Fibroblast of lung (primary cell): ENCODE data around the gene ILF2. TPM values are rescaled to one million over a fixed set of nuclear protein-coding genes. Genes with fewer than 3 reads are reported as not detected.

ENCODE experiments used
- DNase-seq, 2 donors: peaks; one replicate each; pipeline versions ENCODE4 v3.0.0 to v3.0.0-alpha.2; 2010; ENCODE audit warnings: low read depth in 2 of 2
- H2AFZ ChIP-seq: 2 replicates; pipeline ENCODE4 v1.5.1; 2012; ENCODE audit warnings: low read length, control low read depth, inconsistent platforms
- H3K27ac ChIP-seq: 2 replicates; pipeline ENCODE4 v1.5.1; 2011; ENCODE audit warnings: low read length, control low read depth; ENCODE audit not compliant: insufficient read depth
- H3K27me3 ChIP-seq: 2 replicates; pipeline ENCODE4 v1.5.1; 2011; ENCODE audit warnings: mild to moderate bottlenecking, low read length; ENCODE audit not compliant: control insufficient read depth, insufficient read depth
- H3K36me3 ChIP-seq: 2 replicates; pipeline ENCODE4 v1.5.1; 2011; ENCODE audit warnings: low read length; ENCODE audit not compliant: control insufficient read depth, insufficient read depth
- H3K4me1 ChIP-seq: 2 replicates; pipeline ENCODE4 v1.5.1; 2011; ENCODE audit warnings: low read length; ENCODE audit not compliant: control insufficient read depth, insufficient read depth; ENCODE audit errors: extremely low read depth
- H3K4me2 ChIP-seq: 2 replicates; pipeline ENCODE4 v1.5.1; 2011; ENCODE audit warnings: low read length, control low read depth; ENCODE audit not compliant: insufficient read depth; ENCODE audit errors: extremely low read depth
- H3K4me3 ChIP-seq, 4 experiments: fragments of 200-600 bp in 1 of 4; sonication (generic) in 1 of 4; replicated peaks in 1 of 4; 2 replicates each; pipeline ENCODE4 v1.5.1; 2011 to 2016; ENCODE audit warnings: low read length in 4 of 4, low read depth in 3 of 4, mild to moderate bottlenecking in 3 of 4, control low read depth in 2 of 4, inconsistent platforms in 1 of 4, mixed read lengths in 1 of 4; ENCODE audit not compliant: insufficient read depth in 1 of 4; ENCODE audit errors: control extremely low read depth in 1 of 4
- H3K79me2 ChIP-seq: 2 replicates; pipeline ENCODE4 v1.5.1; 2012; ENCODE audit warnings: mild to moderate bottlenecking, low read length, inconsistent platforms; ENCODE audit not compliant: control insufficient read depth, insufficient read depth
- H3K9ac ChIP-seq: 2 replicates; pipeline ENCODE4 v1.5.1; 2011; ENCODE audit warnings: mild to moderate bottlenecking, low read length, control low read depth; ENCODE audit not compliant: insufficient read depth
- H3K9me3 ChIP-seq: 2 replicates; pipeline ENCODE4 v1.5.1; 2012; ENCODE audit warnings: low read depth, low read length; ENCODE audit not compliant: control insufficient read depth, insufficient read depth
- H4K20me1 ChIP-seq: 2 replicates; pipeline ENCODE4 v1.5.1; 2011; ENCODE audit warnings: low read length; ENCODE audit not compliant: control insufficient read depth, insufficient read depth; ENCODE audit errors: extremely low read depth
- EZH2 ChIP-seq: IDR thresholded peaks from 2 replicates; pipeline ENCODE4 v1.5.1; 2012; ENCODE audit warnings: low read length, control low read depth, mild to moderate bottlenecking; ENCODE audit errors: missing control alignments
- polyA plus RNA-seq, 2 donors: library from polyadenylated mRNA; depleted of rRNA in 1 of 2; stranded (reverse) in 1 of 2; unstranded in 1 of 2; fragments of >200 nt; gene quantifications; 2 replicates each; pipeline ENCODE4 v1.2.1, GENCODE V29; 2011 to 2012; ENCODE audit warnings: missing spikeins in 1 of 2
- total RNA-seq: library from RNA; depleted of rRNA; stranded (reverse); fragments of >200 nt; gene quantifications from 2 replicates; pipeline ENCODE4 v1.2.1, GENCODE V29; 2014
- TF ChIP-seq, protein P1 (sequence below), 2 donors: IDR thresholded peaks in 1 of 2; conservative IDR thresholded peaks in 1 of 2; 1 replicate in 1 of 2; 2 replicates in 1 of 2; pipeline ENCODE4 v1.5.1; 2011 to 2012; ENCODE audit warnings: low read length in 2 of 2, control low read depth in 1 of 2, inconsistent platforms in 1 of 2, low read depth in 1 of 2, mild to moderate bottlenecking in 1 of 2

The ILF2 gene
- total and polyA plus RNA-seq, 2 donors (not counting 1 experiment from before 2014, with no cell fraction given): 135 to 235 TPM

DNA sequence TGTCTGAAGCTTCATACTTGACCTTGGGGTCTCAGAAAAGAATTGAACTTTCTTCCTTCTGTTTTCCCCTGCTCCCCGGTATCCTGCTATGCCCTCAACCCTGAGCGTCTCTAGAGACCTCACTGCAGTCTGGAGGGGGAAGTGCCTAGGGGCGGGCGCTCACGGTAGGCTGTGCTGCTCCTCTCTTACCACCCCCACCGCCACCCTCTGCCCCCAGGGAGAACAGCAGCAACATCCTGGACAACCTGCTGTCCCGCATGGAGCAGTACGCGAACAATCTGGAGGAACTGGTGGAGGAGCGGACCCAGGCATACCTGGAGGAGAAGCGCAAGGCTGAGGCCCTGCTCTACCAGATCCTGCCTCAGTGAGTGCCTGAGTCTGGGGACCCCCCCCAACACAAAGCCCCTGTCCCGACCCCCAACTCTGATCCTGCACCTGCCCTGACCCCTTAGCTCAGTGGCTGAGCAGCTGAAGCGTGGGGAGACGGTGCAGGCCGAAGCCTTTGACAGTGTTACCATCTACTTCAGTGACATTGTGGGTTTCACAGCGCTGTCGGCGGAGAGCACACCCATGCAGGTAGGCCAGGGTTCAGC, 18.0 kb upstream of the ILF2 start:
- Histone ChIP-seq H3K79me2 (no peaks in the 10 kb centered on the region), H3K9ac (no peak overlapping the region), H3K36me3 (no peaks in the 10 kb centered on the region), H3K4me3 (no peak overlapping the region), H3K4me2 (no peak overlapping the region), H3K27ac (no peak overlapping the region), H3K9me3 (no peaks in the 10 kb centered on the region), H3K27me3 (peaks cover 9% of the 10 kb centered on the region), H3K4me1 (peaks cover 2% of the 10 kb centered on the region), H2AFZ (no peak overlapping the region), H4K20me1 (no peaks in the 10 kb centered on the region)
- no peak for TF ChIP-seq EZH2
- TF ChIP-seq, protein P1, sequence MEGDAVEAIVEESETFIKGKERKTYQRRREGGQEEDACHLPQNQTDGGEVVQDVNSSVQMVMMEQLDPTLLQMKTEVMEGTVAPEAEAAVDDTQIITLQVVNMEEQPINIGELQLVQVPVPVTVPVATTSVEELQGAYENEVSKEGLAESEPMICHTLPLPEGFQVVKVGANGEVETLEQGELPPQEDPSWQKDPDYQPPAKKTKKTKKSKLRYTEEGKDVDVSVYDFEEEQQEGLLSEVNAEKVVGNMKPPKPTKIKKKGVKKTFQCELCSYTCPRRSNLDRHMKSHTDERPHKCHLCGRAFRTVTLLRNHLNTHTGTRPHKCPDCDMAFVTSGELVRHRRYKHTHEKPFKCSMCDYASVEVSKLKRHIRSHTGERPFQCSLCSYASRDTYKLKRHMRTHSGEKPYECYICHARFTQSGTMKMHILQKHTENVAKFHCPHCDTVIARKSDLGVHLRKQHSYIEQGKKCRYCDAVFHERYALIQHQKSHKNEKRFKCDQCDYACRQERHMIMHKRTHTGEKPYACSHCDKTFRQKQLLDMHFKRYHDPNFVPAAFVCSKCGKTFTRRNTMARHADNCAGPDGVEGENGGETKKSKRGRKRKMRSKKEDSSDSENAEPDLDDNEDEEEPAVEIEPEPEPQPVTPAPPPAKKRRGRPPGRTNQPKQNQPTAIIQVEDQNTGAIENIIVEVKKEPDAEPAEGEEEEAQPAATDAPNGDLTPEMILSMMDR (conservative IDR thresholded peaks at IDR 0.05 in 1 of 2, IDR thresholded peaks at IDR 0.05 in 1 of 2; ENCODE audit: low read depth in 1 of 2, low read length in 2 of 2): no peak
- DNase-seq: no peak

DNA sequence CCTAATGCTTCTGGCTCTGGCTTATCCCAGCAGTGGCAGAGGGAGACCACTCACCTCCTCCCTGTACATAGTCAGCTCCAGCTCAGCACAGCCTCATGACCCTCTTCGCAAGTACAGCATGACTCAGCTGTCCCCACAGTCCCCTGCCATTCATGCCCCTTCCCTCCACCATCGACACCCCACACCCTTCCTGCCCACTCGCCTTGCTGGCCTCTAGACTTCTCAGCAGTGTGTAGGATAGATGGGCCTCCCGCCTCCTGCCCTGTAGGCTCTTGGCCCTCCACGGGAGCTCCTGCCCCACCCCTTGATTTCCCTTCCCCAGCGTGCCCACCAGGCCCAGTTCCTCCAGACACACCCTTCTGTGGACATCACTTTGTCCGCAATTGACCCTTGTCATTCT, 17.5 kb upstream of the ILF2 start:
- Histone ChIP-seq H3K9ac (no peak overlapping the region), H3K4me1 (peaks cover 2% of the 10 kb centered on the region), H3K4me3 (no peak overlapping the region), H3K27me3 (peaks cover 13% of the 10 kb centered on the region), H3K79me2 (no peaks in the 10 kb centered on the region), H4K20me1 (no peaks in the 10 kb centered on the region), H3K4me2 (no peak overlapping the region), H3K36me3 (no peaks in the 10 kb centered on the region), H2AFZ (no peak overlapping the region), H3K27ac (no peak overlapping the region), H3K9me3 (no peaks in the 10 kb centered on the region)
- DNase-seq: no peak
- TF ChIP-seq, protein P1 (conservative IDR thresholded peaks at IDR 0.05 in 1 of 2, IDR thresholded peaks at IDR 0.05 in 1 of 2; ENCODE audit: low read depth in 1 of 2, low read length in 2 of 2): no peak
- no peak for TF ChIP-seq EZH2

DNA sequence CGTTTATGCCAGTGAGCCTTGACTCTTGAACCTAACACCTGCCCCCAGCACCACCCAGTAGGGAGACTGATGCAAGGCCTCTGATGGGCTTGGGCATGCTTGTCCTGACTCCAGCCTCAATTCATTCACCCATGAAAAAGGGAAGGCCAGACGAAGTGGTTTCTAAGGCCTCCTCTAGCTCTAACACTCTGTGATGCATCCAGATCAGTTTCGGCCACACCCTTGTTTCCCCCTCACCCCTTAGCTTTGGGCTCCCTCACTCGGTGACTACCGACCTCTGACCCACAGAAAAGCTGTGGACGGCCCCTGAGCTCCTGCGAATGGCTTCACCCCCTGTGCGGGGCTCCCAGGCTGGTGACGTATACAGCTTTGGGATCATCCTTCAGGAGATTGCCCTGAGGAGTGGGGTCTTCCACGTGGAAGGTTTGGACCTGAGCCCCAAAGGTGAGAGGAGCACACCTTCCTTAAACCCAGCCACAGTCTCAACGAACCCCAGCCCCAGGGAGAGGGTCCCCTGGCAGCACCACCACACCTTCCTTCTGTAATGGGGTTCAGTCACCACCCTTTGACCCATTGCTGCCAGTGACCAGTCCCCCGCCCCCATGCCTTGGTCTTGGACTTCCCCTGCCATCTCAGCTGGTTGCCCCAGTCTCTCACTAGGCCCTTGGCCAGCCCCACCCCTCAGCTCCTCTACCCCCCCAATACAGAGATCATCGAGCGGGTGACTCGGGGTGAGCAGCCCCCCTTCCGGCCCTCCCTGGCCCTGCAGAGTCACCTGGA, 16.7 kb upstream of the ILF2 start:
- Histone ChIP-seq H3K79me2 (no peaks in the 10 kb centered on the region), H3K9ac (no peak overlapping the region), H3K27me3 (peaks cover 7% of the 10 kb centered on the region), H4K20me1 (no peaks in the 10 kb centered on the region), H3K27ac (no peak overlapping the region), H2AFZ (no peak overlapping the region), H3K4me3 (no peak overlapping the region), H3K9me3 (no peaks in the 10 kb centered on the region), H3K4me1 (peaks cover 2% of the 10 kb centered on the region), H3K36me3 (no peaks in the 10 kb centered on the region), H3K4me2 (no peak overlapping the region)
- TF ChIP-seq, protein P1 (conservative IDR thresholded peaks at IDR 0.05 in 1 of 2, IDR thresholded peaks at IDR 0.05 in 1 of 2; ENCODE audit: low read depth in 1 of 2, low read length in 2 of 2): no peak
- TF ChIP-seq EZH2: no peak
- DNase-seq: no peak
